Naive thymus-derived CD4-positive, alpha-beta T cell (primary cell): ENCODE measurements around the gene M1AP. TPM values are rescaled to one million over a fixed set of nuclear protein-coding genes. Genes with fewer than 3 reads are reported as not detected.

Experiments
- ATAC-seq: fragments of 150-1000 bp; cut with Tn5 transposase; 2 replicates; pipeline ENCODE4 v1.10.0; 2021; ENCODE audit warnings: mild to moderate bottlenecking, moderate library complexity
- CTCF ChIA-PET: fragments of 350-600 bp; sonication (Branson Sonifier 250); formaldehyde crosslinking; loops from one replicate; lab custom pipeline; 2021; ENCODE audit warnings: antibody characterized with exemption; lab: Charles Lee
- POLR2A ChIA-PET: fragments of 350-600 bp; sonication (Branson Sonifier 250); formaldehyde crosslinking; loops from one replicate; lab custom pipeline; 2021; ENCODE audit warnings: antibody characterized with exemption, inconsistent platforms; lab: Charles Lee
- DNase-seq, 9 donors: peaks; one replicate each; pipeline versions ENCODE4 v3.0.0 to v3.0.0-alpha.2; 2020 to 2022; ENCODE audit warnings: mixed read lengths in 1 of 9
- H3K27ac ChIP-seq: one replicate; pipeline ENCODE4 v1.7.0; 2013; ENCODE audit warnings: mild to moderate bottlenecking, low read depth, low read length, moderate library complexity
- H3K27me3 ChIP-seq, 2 donors: one replicate each; pipeline ENCODE4 v1.7.0; 2013; ENCODE audit warnings: low read length in 2 of 2, mild to moderate bottlenecking in 2 of 2, moderate library complexity in 2 of 2; ENCODE audit not compliant: control insufficient read depth in 2 of 2, insufficient read depth in 2 of 2
- H3K36me3 ChIP-seq, 3 experiments: 1 replicate in 2 of 3; 2 replicates in 1 of 3; pipeline ENCODE4 v1.7.0; 2013; ENCODE audit warnings: low read length in 3 of 3, mild to moderate bottlenecking in 3 of 3, moderate library complexity in 1 of 3; ENCODE audit not compliant: insufficient read depth in 3 of 3, control insufficient read depth in 2 of 3
- H3K4me1 ChIP-seq, 2 donors: one replicate each; pipeline ENCODE4 v1.7.0; 2013; ENCODE audit warnings: low read length in 2 of 2, mild to moderate bottlenecking in 2 of 2, moderate library complexity in 1 of 2; ENCODE audit not compliant: control insufficient read depth in 2 of 2, insufficient read depth in 2 of 2
- H3K4me3 ChIP-seq: 2 replicates; pipeline ENCODE4 v1.7.0; 2013; ENCODE audit warnings: mild to moderate bottlenecking, low read length
- H3K9me3 ChIP-seq, 3 experiments: 1 replicate in 2 of 3; 2 replicates in 1 of 3; pipeline ENCODE4 v1.7.0; 2013; ENCODE audit warnings: low read length in 3 of 3; ENCODE audit not compliant: control insufficient read depth in 2 of 3
- H3K27ac Mint-ChIP-seq, 9 donors: one replicate each; pipeline ENCODE4 v1.8.0; 2020 to 2022; ENCODE audit warnings: mixed read lengths in 9 of 9, mild to moderate bottlenecking in 8 of 9, moderate library complexity in 5 of 9, inconsistent platforms in 2 of 9
- H3K27me3 Mint-ChIP-seq, 5 donors: one replicate each; pipeline ENCODE4 v1.8.0; 2021 to 2022; ENCODE audit warnings: mixed read lengths in 5 of 5, mild to moderate bottlenecking in 1 of 5
- H3K36me3 Mint-ChIP-seq, 5 donors: one replicate each; pipeline ENCODE4 v1.8.0; 2020 to 2022; ENCODE audit warnings: mixed read lengths in 5 of 5, mild to moderate bottlenecking in 3 of 5, inconsistent platforms in 1 of 5
- H3K4me1 Mint-ChIP-seq, 7 donors: one replicate each; pipeline ENCODE4 v1.8.0; 2020 to 2022; ENCODE audit warnings: mixed read lengths in 7 of 7, mild to moderate bottlenecking in 3 of 7, inconsistent platforms in 1 of 7
- H3K4me3 Mint-ChIP-seq, 10 donors: one replicate each; pipeline ENCODE4 v1.8.0; 2020 to 2022; ENCODE audit warnings: mild to moderate bottlenecking in 10 of 10, mixed read lengths in 10 of 10, moderate library complexity in 6 of 10, inconsistent platforms in 2 of 10
- H3K9me3 Mint-ChIP-seq, 11 donors: one replicate each; pipeline ENCODE4 v1.8.0; 2020 to 2022; ENCODE audit warnings: mixed read lengths in 11 of 11, mild to moderate bottlenecking in 4 of 11, inconsistent platforms in 1 of 11, moderate library complexity in 1 of 11
- intact Hi-C, 2 donors: fragments of 100-400 bp; cut with micrococcal nuclease; formaldehyde crosslinking; loops; one replicate each; pipeline ENCODE4 v1.15.1; 2023
- polyA plus RNA-seq, 2 donors: library from polyadenylated mRNA; unstranded; fragments of 300-500 nt; fragmentation: Illumina TruSeq; gene quantifications; one replicate each; pipeline ENCODE4 v1.2.3, GENCODE V29; 2021
- total RNA-seq, 6 experiments: library from RNA in 5 of 6; stranded (reverse) in 5 of 6; gene quantifications; 1 replicate in 5 of 6; 2 replicates in 1 of 6; pipeline ENCODE4 v1.2.3 and lab custom pipeline; 2021 to 2026

The M1AP gene
- total and polyA plus RNA-seq, 7 experiments from 2014 or later, result 0.39 TPM; not detected in 6

DNA sequence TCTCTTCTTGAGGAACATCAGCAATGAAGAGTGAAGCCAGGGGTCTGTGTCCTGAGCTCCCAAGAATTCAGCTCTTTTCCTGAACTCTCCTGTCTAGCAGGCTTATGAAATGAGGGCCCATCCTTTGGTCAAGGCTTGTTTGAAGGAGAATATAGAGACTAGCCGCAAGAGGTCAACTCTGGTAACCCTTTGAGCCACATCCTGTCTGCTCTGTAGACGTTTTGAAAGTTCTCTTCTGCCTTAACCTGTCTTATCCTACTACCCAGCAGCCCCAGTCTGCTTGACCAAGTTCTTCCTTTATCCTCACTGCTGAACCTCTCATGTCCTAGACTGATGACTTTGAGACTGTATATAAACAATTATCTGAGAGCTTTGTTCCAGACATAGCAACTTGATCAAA is 11.3 kb upstream of the M1AP start:
- no peak for ATAC-seq
- CTCF ChIA-PET, result no interaction called here
- H3K4me1 ChIP-seq, result peaks cover 6 to 8% of the 10 kb centered on the region in 2 donors
- H3K36me3 Mint-ChIP-seq, result peaks cover 5 to 27% (median 9%) of the 10 kb centered on the region in 5 donors
- peaks cover 0 to 11% (median 0%) of the 10 kb centered on the region in 5 donors for H3K27me3 Mint-ChIP-seq
- no peak overlapping the region for H3K4me3 ChIP-seq
- H3K4me1 Mint-ChIP-seq, result peaks cover 9 to 20% (median 17%) of the 10 kb centered on the region in 7 donors
- POLR2A ChIA-PET, result no interaction called here
- H3K36me3 ChIP-seq, result peaks cover 3 to 43% (median 8%) of the 10 kb centered on the region in 3 experiments
- no peak overlapping the region for H3K4me3 Mint-ChIP-seq
- H3K27ac ChIP-seq, result no peak overlapping the region
- no peak overlapping the region for H3K27ac Mint-ChIP-seq
- intact Hi-C loops, result loop anchor here (10.0 kb wide), 3 partner anchors 155 to 1425 kb away; partner anchors contain the start of genes CCT7 (in 1 of the 2), INO80B (in 1 of the 2), PCGF1 (in 1 of the 2) and PRADC1 (in 1 of the 2)
- H3K9me3 Mint-ChIP-seq, result no peaks in the 10 kb centered on the region
- no peak for DNase-seq
- H3K9me3 ChIP-seq, result no peaks in the 10 kb centered on the region
- no peaks in the 10 kb centered on the region for H3K27me3 ChIP-seq

DNA sequence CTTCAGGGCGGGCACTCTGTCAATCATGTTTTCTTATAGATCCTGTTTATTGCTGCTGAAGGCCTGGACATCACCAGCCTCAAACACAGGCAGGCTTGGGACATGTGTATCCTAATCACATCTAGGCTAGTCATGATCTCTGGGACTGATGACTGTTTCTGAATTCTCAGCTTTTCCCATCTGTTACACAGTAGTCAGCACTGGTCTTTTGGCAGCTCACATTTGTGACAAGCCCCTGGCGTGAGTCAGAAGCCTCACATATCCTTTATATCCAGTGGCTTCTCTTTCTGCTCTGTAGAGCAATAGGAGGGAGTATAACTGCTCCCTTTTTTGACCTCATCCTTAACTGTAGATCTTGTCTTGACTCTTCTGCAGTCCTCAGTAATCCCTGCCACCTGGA is 10.4 kb upstream of the M1AP start:
- ATAC-seq (no peak), DNase-seq (no peak)
- no peak overlapping the region for H3K4me3 ChIP-seq
- Mint-ChIP-seq H3K27me3 (peaks cover 0 to 11% (median 0%) of the 10 kb centered on the region in 5 donors), H3K4me1 (peaks cover 12 to 25% (median 20%) of the 10 kb centered on the region in 7 donors), H3K4me3 (no peak overlapping the region), H3K27ac (no peak overlapping the region), H3K9me3 (no peaks in the 10 kb centered on the region), H3K36me3 (peaks cover 5 to 26% (median 9%) of the 10 kb centered on the region in 5 donors)
- H3K9me3 ChIP-seq, result no peaks in the 10 kb centered on the region
- ChIA-PET POLR2A (no interaction called here), CTCF (no interaction called here)
- peaks cover 6 to 8% of the 10 kb centered on the region in 2 donors for H3K4me1 ChIP-seq
- intact Hi-C loops, result loop anchor here (10.0 kb wide), 3 partner anchors 154 to 1424 kb away; partner anchors contain the start of genes CCT7 (in 1 of the 2), INO80B (in 1 of the 2), PCGF1 (in 1 of the 2) and PRADC1 (in 1 of the 2)
- no peak overlapping the region for H3K27ac ChIP-seq
- H3K27me3 ChIP-seq, result no peaks in the 10 kb centered on the region
- H3K36me3 ChIP-seq, result peaks cover 3 to 47% (median 8%) of the 10 kb centered on the region in 3 experiments

DNA sequence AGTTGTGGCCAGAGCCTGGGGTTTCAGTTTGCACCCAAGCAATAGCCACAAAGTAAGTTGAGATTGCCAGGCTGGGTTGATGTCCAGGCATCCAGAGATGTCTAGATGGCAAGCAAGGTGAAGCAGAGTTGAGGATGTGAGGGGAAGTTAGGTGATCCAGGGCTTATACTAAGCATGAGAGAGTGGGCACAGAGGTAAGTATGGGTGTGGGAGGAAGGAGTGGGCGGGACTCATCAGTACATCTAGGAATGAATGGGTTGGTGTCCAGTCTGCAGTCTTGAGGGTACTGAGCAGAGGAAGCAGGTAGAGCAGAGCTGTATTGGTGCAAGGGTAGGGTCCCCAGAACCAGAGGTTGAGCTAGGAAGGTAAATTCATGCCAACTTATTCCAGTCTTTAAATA is 7.4 kb upstream of the M1AP start:
- Mint-ChIP-seq H3K9me3 (no peaks in the 10 kb centered on the region), H3K27ac (peak overlapping the region in 3 of 9 donors; percentile 33 to 78 (median 49)), H3K4me1 (peaks cover 12 to 34% (median 24%) of the 10 kb centered on the region in 7 donors), H3K4me3 (peak overlapping the region; percentile 30 to 97 (median 90)), H3K27me3 (peaks cover 0 to 14% (median 0%) of the 10 kb centered on the region in 5 donors), H3K36me3 (peaks cover 5 to 21% (median 9%) of the 10 kb centered on the region in 5 donors)
- Histone ChIP-seq H3K27me3 (no peaks in the 10 kb centered on the region), H3K4me1 (peaks cover 6 to 8% of the 10 kb centered on the region in 2 donors), H3K9me3 (no peaks in the 10 kb centered on the region), H3K4me3 (no peak overlapping the region), H3K27ac (no peak overlapping the region), H3K36me3 (peaks cover 3 to 27% (median 8%) of the 10 kb centered on the region in 3 experiments)
- DNase-seq, result no peak
- intact Hi-C loops, result loop anchor here (2.0 to 10.0 kb wide), 4 partner anchors 151 to 1421 kb away; partner anchors contain the start of genes CCDC142 (in 1 of the 2), CCT7 (in 1 of the 2), INO80B (in 1 of the 2) and PCGF1 (in 1 of the 2)
- POLR2A ChIA-PET, result interaction anchor here (0.6 kb wide), 1 partner anchor 483 kb away, joined by 3 read pairs; no protein-coding TSS in a partner anchor
- CTCF ChIA-PET, result no interaction called here
- no peak for ATAC-seq

DNA sequence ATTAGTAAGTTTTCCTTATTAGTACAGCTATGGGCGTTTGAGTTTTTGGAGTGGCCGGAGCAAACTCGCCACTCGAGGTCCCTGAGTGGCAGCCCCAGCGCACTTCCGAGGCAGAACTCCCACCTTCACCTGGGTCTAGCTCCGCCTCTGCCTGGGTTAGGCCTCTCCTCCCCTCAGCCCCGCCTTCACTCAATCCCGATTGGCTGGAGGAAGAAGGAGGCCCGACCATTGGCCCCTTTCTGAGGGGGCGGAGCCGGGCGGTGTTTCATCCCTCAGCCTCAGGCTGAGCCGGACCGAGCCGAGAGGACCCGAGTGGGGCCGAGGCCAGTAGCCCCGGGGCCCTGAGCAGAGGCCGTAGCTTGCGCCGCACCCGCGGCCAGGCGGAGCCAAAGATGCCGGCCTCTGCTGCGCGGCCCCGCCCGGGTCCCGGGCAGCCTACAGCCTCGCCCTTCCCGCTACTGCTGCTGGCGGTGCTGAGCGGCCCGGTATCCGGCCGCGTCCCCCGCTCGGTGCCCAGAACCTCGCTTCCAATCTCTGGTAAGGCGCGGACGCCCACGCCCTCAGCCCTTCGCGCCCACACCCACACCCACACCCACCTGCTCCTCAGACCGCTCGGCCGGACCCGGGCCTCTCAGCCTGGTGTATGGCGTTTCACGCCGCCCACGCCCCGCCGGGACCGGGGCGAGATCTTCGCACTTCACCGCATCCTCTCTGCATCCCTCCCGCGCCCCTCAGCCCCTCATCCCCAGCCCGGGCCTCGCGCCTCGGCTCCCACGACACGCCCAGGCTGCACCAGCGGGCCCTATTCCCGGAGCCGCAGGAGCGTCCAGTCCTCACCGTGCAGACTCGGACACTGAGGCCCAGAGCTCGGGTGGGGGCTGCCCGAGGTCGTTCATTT is 6.1 kb upstream of the M1AP start, which contains the start of gene SEMA4F:
TSS of gene SEMA4F (plus strand) at position 263 of the 898 bp plus-strand sequence. CDS start at position 393, 130 bp downstream.
- ATAC-seq (peak; percentile 100), DNase-seq (peak; percentile 85 to 95 (median 92))
- H3K9me3 Mint-ChIP-seq, result no peaks in the 10 kb centered on the region
- Histone ChIP-seq H3K27me3 (no peaks in the 10 kb centered on the region), H3K4me3 (peak within 1 kb of the TSS; percentile 86), H3K9me3 (no peaks in the 10 kb centered on the region), H3K4me1 (peaks cover 6 to 8% of the 10 kb centered on the region in 2 donors), H3K36me3 (peaks cover 0 to 21% (median 0%) of the 10 kb centered on the region in 3 experiments), H3K27ac (peak within 1 kb of the TSS; percentile 75)
- peaks cover 12 to 34% (median 23%) of the 10 kb centered on the region in 7 donors for H3K4me1 Mint-ChIP-seq
- peaks cover 3 to 21% (median 5%) of the 10 kb centered on the region in 5 donors for H3K27me3 Mint-ChIP-seq
- ChIA-PET CTCF (interaction anchor here (1.1 to 1.6 kb wide), 2 partner anchors 222 to 236 kb away, joined by 4 to 6 read pairs; no protein-coding TSS in a partner anchor), POLR2A (interaction anchor here (0.6 kb wide), 3 partner anchors 47 to 346 kb away, joined by 3 to 5 read pairs (median 3); no protein-coding TSS in a partner anchor)
- H3K27ac Mint-ChIP-seq, result peak within 1 kb of the TSS in 8 of 9 donors; percentile 59 to 96 (median 85)
- intact Hi-C loops, result loop anchor here (1.0 to 10.0 kb wide), 15 partner anchors 100 to 1582 kb away; partner anchors contain the start of genes DOK1 (in 2 of the 2), INO80B (in 2 of the 2), TPRKB (in 2 of the 2) and WBP1 (in 2 of the 2)
- peaks cover 5 to 19% (median 9%) of the 10 kb centered on the region in 5 donors for H3K36me3 Mint-ChIP-seq
- peak within 1 kb of the TSS; percentile 82 to 97 (median 90) for H3K4me3 Mint-ChIP-seq

DNA sequence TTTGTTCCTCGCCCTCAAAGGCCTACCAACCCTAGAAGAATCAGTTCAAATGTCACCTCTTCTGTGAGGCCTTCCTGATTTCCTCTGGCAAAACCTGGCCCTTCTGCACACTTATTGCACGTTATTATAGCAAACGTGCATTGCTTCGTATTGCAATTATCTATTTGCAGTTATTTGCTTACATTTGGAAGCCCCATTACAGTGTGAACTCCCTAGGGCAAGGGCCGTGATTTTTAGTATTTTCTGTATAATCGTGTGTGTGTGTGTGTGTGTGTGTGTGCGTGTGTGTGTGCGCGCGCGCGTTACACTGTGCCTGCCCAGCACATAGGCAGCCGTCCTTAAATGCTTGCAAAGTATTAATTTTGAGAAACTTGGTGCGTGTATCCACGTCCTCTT is 5.5 kb upstream of the M1AP start:
- Histone ChIP-seq H3K36me3 (peaks cover 0 to 15% (median 0%) of the 10 kb centered on the region in 3 experiments), H3K9me3 (no peaks in the 10 kb centered on the region), H3K27ac (peak overlapping the region; percentile 75), H3K27me3 (no peaks in the 10 kb centered on the region), H3K4me3 (peak overlapping the region; percentile 86), H3K4me1 (peaks cover 6 to 8% of the 10 kb centered on the region in 2 donors)
- intact Hi-C loops, result loop anchor here (5.0 to 10.0 kb wide), 8 partner anchors 101 to 1581 kb away; partner anchors contain the start of genes INO80B (in 2 of the 2), WBP1 (in 2 of the 2), CCT7 (in 1 of the 2) and DOK1 (in 1 of the 2)
- Mint-ChIP-seq H3K4me1 (peaks cover 16 to 35% (median 25%) of the 10 kb centered on the region in 7 donors), H3K27ac (peak overlapping the region in 8 of 9 donors; percentile 59 to 96 (median 85)), H3K4me3 (peak overlapping the region; percentile 82 to 97 (median 90)), H3K9me3 (peaks cover 0 to 6% (median 0%) of the 10 kb centered on the region in 11 donors), H3K36me3 (peaks cover 2 to 14% (median 6%) of the 10 kb centered on the region in 5 donors), H3K27me3 (peaks cover 9 to 28% (median 11%) of the 10 kb centered on the region in 5 donors)
- ATAC-seq, result peak; percentile 56
- no peak for DNase-seq
- POLR2A ChIA-PET, result interaction anchor here (0.6 kb wide), 2 partner anchors 47 to 345 kb away, joined by 3 read pairs; no protein-coding TSS in a partner anchor
- CTCF ChIA-PET, result interaction anchor here (0.9 to 1.6 kb wide), 3 partner anchors 62 to 235 kb away, joined by 3 to 6 read pairs (median 4); no protein-coding TSS in a partner anchor
